Activated T-cell treated with anti-CD3 and anti-CD28 coated beads, Interleukin-2, amount 50 U/mL, for 72 hours (primary cell): ENCODE results near the gene P4HA2. TPM values are rescaled to one million over a fixed set of nuclear protein-coding genes. Genes with fewer than 3 reads are reported as not detected.

ENCODE experiments used
- ATAC-seq, 2 donors: fragments of 150-1000 bp; cut with Tn5 transposase; replicated peaks in 1 of 2; 2 replicates each; pipeline ENCODE4 v1.10.0; 2021; ENCODE audit warnings: moderate library complexity in 2 of 2, mild to moderate bottlenecking in 1 of 2
- DNase-seq, 2 donors: peaks; one replicate each; pipeline ENCODE4 v3.0.0; 2021 to 2022; ENCODE audit warnings: mixed read lengths in 1 of 2
- H3K27ac Mint-ChIP-seq: one replicate; pipeline ENCODE4 v1.8.0; 2022; ENCODE audit warnings: mild to moderate bottlenecking, moderate library complexity, mixed read lengths
- H3K27me3 Mint-ChIP-seq: one replicate; pipeline ENCODE4 v1.8.0; 2022; ENCODE audit warnings: low read depth, mixed read lengths
- H3K36me3 Mint-ChIP-seq, 2 donors: one replicate each; pipeline ENCODE4 v1.8.0; 2022; ENCODE audit warnings: mixed read lengths in 2 of 2, mild to moderate bottlenecking in 1 of 2; ENCODE audit not compliant: insufficient read depth in 2 of 2
- H3K4me1 Mint-ChIP-seq: one replicate; pipeline ENCODE4 v1.8.0; 2022; ENCODE audit warnings: low read depth, mixed read lengths
- H3K4me3 Mint-ChIP-seq, 2 donors: one replicate each; pipeline ENCODE4 v1.8.0; 2022; ENCODE audit warnings: mild to moderate bottlenecking in 2 of 2, mixed read lengths in 2 of 2, moderate library complexity in 2 of 2
- H3K9me3 Mint-ChIP-seq, 2 donors: one replicate each; pipeline ENCODE4 v1.8.0; 2022; ENCODE audit warnings: mixed read lengths in 2 of 2
- total RNA-seq, 2 donors: library from RNA; stranded (reverse); gene quantifications; one replicate each; pipeline ENCODE4 v1.2.3, GENCODE V29; 2022

Gene P4HA2
- total RNA-seq, 2 donors from 2014 or later, result 3.2 to 5.9 TPM

GRCh38 chr5:132251220-132251725, 23.6 kb upstream of the P4HA2 start:
- DNase-seq, result no peak
- no peak for ATAC-seq
- H3K27me3 Mint-ChIP-seq, result peaks cover 17% of the 10 kb centered on the region
- H3K36me3 Mint-ChIP-seq, result peaks cover 3 to 5% of the 10 kb centered on the region in 2 donors
- H3K4me3 Mint-ChIP-seq, result no peak overlapping the region
- H3K27ac Mint-ChIP-seq, result no peak overlapping the region
- H3K9me3 Mint-ChIP-seq, result peaks cover 0 to 2% of the 10 kb centered on the region in 2 donors
- no peaks in the 10 kb centered on the region for H3K4me1 Mint-ChIP-seq

GRCh38 chr5:132250547-132250946, 22.9 kb upstream of the P4HA2 start:
- no peak overlapping the region for H3K27ac Mint-ChIP-seq

GRCh38 chr5:132246806-132247205, 19.2 kb upstream of the P4HA2 start:
- Mint-ChIP-seq H3K27ac (no peak overlapping the region), H3K4me3 (no peak overlapping the region), H3K27me3 (peaks cover 28% of the 10 kb centered on the region), H3K36me3 (peaks cover 17% of the 10 kb centered on the region in 2 donors), H3K9me3 (peaks cover 7 to 15% of the 10 kb centered on the region in 2 donors), H3K4me1 (no peaks in the 10 kb centered on the region)
- no peak for DNase-seq
- no peak for ATAC-seq

More at GRCh38 chr5:132250547-132250946, 22.9 kb upstream of the P4HA2 start:
- no peak for ATAC-seq
- no peak for DNase-seq
- Mint-ChIP-seq H3K27me3 (peaks cover 14% of the 10 kb centered on the region), H3K36me3 (peaks cover 6 to 8% of the 10 kb centered on the region in 2 donors), H3K4me1 (no peaks in the 10 kb centered on the region), H3K4me3 (no peak overlapping the region), H3K9me3 (peaks cover 0 to 3% of the 10 kb centered on the region in 2 donors)

- no peak overlapping the region for H3K4me3 Mint-ChIP-seq
- peaks cover 28% of the 10 kb centered on the region for H3K27me3 Mint-ChIP-seq
- no peak for DNase-seq
- no peak overlapping the region for H3K27ac Mint-ChIP-seq
- H3K9me3 Mint-ChIP-seq, result peaks cover 8 to 15% of the 10 kb centered on the region in 2 donors
- no peak for ATAC-seq
- peaks cover 17% of the 10 kb centered on the region in 2 donors for H3K36me3 Mint-ChIP-seq
- H3K4me1 Mint-ChIP-seq, result no peaks in the 10 kb centered on the region
Observed at GRCh38 chr5:132245593-132245992, 17.9 kb upstream of the P4HA2 start.

GRCh38 chr5:132243366-132243977, 15.8 kb upstream of the P4HA2 start:
- peaks cover 17% of the 10 kb centered on the region in 2 donors for H3K36me3 Mint-ChIP-seq
- no peak for DNase-seq
- no peak overlapping the region for H3K27ac Mint-ChIP-seq
- H3K9me3 Mint-ChIP-seq, result peaks cover 8 to 15% of the 10 kb centered on the region in 2 donors
- no peaks in the 10 kb centered on the region for H3K4me1 Mint-ChIP-seq
- H3K4me3 Mint-ChIP-seq, result no peak overlapping the region
- ATAC-seq, result no peak
- H3K27me3 Mint-ChIP-seq, result peaks cover 28% of the 10 kb centered on the region

- H3K9me3 Mint-ChIP-seq, result peaks cover 5 to 9% of the 10 kb centered on the region in 2 donors
- no peak overlapping the region for H3K4me3 Mint-ChIP-seq
- no peak overlapping the region for H3K27ac Mint-ChIP-seq
- H3K4me1 Mint-ChIP-seq, result no peaks in the 10 kb centered on the region
- peaks cover 4 to 8% of the 10 kb centered on the region in 2 donors for H3K36me3 Mint-ChIP-seq
- no peak for ATAC-seq
- DNase-seq, result no peak
- H3K27me3 Mint-ChIP-seq, result peaks cover 10% of the 10 kb centered on the region
Observed at GRCh38 chr5:132239776-132240175, 12.1 kb upstream of the P4HA2 start.

GRCh38 chr5:132238901-132239500, 11.3 kb upstream of the P4HA2 start:
- ATAC-seq (no peak), DNase-seq (no peak)
- no peak overlapping the region for H3K27ac Mint-ChIP-seq
- H3K27me3 Mint-ChIP-seq, result peaks cover 10% of the 10 kb centered on the region
- H3K4me3 Mint-ChIP-seq, result no peak overlapping the region
- H3K9me3 Mint-ChIP-seq, result peaks cover 2 to 4% of the 10 kb centered on the region in 2 donors
- peaks cover 0 to 4% of the 10 kb centered on the region in 2 donors for H3K36me3 Mint-ChIP-seq
- H3K4me1 Mint-ChIP-seq, result no peaks in the 10 kb centered on the region

GRCh38 chr5:132238169-132238744, 10.6 kb upstream of the P4HA2 start:
- Mint-ChIP-seq H3K4me1 (no peaks in the 10 kb centered on the region), H3K27me3 (peaks cover 6% of the 10 kb centered on the region), H3K4me3 (no peak overlapping the region), H3K9me3 (peaks cover 2% of the 10 kb centered on the region in 2 donors), H3K36me3 (peaks cover 0 to 4% of the 10 kb centered on the region in 2 donors), H3K27ac (no peak overlapping the region)
- ATAC-seq (peak; percentile 81 to 85), DNase-seq (peak; percentile 82 to 83)

GRCh38 chr5:132237670-132238069, 10.0 kb upstream of the P4HA2 start:
- H3K27me3 Mint-ChIP-seq, result peaks cover 6% of the 10 kb centered on the region
- H3K4me1 Mint-ChIP-seq, result no peaks in the 10 kb centered on the region
- H3K27ac Mint-ChIP-seq, result no peak overlapping the region
- ATAC-seq, result no peak
- no peak overlapping the region for H3K4me3 Mint-ChIP-seq
- H3K36me3 Mint-ChIP-seq, result peaks cover 0 to 2% of the 10 kb centered on the region in 2 donors
- no peak for DNase-seq
- H3K9me3 Mint-ChIP-seq, result peaks cover 2% of the 10 kb centered on the region in 2 donors

- H3K36me3 Mint-ChIP-seq, result peaks cover 0 to 2% of the 10 kb centered on the region in 2 donors
- no peaks in the 10 kb centered on the region for H3K4me1 Mint-ChIP-seq
- H3K9me3 Mint-ChIP-seq, result peaks cover 2% of the 10 kb centered on the region in 2 donors
- DNase-seq (no peak), ATAC-seq (peak; percentile 25 to 35)
- no peak overlapping the region for H3K27ac Mint-ChIP-seq
- H3K27me3 Mint-ChIP-seq, result peaks cover 5% of the 10 kb centered on the region
- no peak overlapping the region for H3K4me3 Mint-ChIP-seq
Observed at GRCh38 chr5:132237141-132237540, 9.5 kb upstream of the P4HA2 start.

- peaks cover 17% of the 10 kb centered on the region for H3K27me3 Mint-ChIP-seq
- ATAC-seq, result no peak
Observed at GRCh38 chr5:132235340-132235739, 7.7 kb upstream of the P4HA2 start.

GRCh38 chr5:132234684-132235062, 7.0 kb upstream of the P4HA2 start:
- H3K9me3 Mint-ChIP-seq, result no peaks in the 10 kb centered on the region
- H3K27ac Mint-ChIP-seq, result no peak overlapping the region
- peaks cover 22% of the 10 kb centered on the region for H3K27me3 Mint-ChIP-seq
- ATAC-seq, result no peak
- DNase-seq, result no peak
- H3K4me1 Mint-ChIP-seq, result no peaks in the 10 kb centered on the region
- H3K4me3 Mint-ChIP-seq, result no peak overlapping the region
- no peaks in the 10 kb centered on the region for H3K36me3 Mint-ChIP-seq

More at GRCh38 chr5:132235340-132235739, 7.7 kb upstream of the P4HA2 start:
- H3K27ac Mint-ChIP-seq, result no peak overlapping the region
- no peaks in the 10 kb centered on the region for H3K4me1 Mint-ChIP-seq
- H3K9me3 Mint-ChIP-seq, result no peaks in the 10 kb centered on the region
- DNase-seq, result no peak
- no peak overlapping the region for H3K4me3 Mint-ChIP-seq
- H3K36me3 Mint-ChIP-seq, result no peaks in the 10 kb centered on the region
